CD4-positive, alpha-beta T cell treated with Interleukin-1 beta for 1 hour (primary cell): ENCODE results near the gene MLC1.

ENCODE experiments used
- DNase-seq, 2 donors: peaks; one replicate each; pipeline ENCODE4 v3.0.0-alpha.2; 2020 to 2022

MLC1 gene

DNA sequence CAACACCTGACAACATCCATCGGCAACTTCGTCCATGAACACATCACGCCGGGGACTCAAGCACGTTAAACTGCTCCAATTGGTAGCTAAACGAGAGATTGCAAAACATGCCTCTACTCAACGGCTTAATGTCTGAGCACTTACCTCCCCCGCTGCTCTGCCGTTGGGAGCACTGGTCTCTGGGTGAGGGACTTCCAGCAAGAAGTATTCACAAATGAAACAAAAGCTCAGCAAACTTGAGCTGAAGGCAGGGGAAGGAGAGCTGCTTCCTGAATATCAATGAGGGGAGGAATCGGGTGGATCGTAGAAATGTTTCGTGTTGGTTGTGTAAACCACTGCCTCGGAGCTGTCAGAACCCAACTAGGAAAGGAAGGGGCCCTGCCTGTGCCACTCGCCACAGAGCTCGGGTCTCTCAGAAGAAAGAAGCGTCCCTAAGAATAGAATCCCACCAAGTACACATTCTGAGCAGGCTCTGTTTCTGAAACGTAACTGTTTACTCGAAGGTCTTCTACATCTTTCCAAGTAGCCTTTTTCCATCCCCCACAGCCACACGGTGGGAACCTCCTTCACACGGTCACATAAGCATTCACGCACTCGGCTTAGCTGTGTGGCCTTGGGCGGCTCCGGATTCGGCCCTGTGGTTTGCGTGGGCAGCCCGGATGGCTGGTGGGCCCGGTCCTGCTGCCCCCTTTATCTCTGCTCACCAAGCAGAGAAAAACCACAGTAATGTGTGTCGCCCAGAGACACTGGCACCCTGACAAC lies at the start of gene MLC1:
Gene MLC1, minus strand, starts transcription at position 216 of the 762 bp plus-strand sequence. CDS start 524 bp downstream, outside the sequence.
- peak; percentile 11 to 15 for DNase-seq

DNA sequence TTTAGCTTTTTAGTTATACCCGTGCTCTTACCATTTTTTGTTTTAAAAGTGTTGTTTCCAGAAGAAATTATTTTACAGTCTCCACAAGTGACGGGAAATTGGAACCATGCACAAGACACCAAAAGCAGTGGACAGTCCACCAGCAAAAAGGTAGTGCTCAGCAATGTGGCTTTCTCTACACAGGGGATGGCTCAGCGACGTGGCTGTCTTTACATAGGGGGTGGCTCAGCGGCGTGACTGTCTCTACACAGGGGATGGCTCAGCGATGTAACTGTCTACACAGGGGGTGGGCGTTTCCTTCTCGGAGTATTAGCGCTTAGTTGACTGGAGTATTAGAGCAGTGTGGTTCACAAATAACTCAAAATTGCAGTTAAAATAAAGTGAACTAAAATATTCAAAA lies 49.3 kb upstream of the MLC1 start:
- DNase-seq: no peak

DNA sequence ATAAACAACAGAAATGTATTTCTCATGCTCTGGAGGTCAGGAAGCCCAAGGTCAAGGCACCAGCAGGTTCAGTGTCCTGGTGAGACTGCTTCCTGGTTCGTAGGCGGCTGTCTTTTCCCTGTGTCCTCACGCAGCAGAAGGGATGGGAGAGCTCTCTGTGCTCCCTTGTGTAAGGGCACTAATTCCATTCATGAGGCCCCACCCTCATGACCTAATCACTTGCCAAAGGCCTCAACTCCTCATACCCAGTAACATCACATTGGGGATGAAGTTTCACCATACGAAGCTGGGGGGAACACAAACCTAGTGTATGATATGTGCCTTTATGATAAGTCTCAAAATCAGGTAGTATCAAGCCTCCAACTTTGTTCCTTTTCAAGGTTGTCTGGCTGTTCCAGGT lies 46.7 kb upstream of the MLC1 start:
- DNase-seq: no peak

DNA sequence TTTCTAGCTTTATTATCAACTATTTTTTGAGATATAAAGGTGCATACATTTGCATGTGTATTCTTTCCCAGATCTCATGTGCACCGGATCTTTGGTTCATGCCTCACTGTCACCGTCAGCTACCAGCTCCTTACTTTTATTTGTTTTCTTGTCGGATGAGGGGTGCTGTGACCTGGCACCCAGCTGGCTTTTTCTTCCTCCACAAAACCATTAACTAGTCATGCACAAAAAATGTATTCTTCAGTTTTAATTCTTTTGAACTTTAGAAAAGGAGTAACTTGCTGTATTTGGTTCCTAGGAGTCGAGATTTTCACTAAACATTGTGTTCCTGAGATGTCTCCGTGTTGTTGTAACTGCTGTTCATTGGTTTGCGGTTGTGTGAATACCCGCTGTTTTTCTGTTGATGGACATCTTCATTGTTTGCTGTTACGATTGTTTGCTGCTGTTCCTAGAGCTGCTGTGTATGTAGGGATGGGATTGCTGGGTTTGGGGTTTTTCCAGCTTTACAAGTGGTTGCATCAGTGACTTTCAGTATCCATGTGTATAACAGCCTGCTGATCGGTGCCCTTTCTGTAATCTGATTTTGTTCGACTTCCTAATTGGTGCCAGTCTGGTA lies 44.0 kb upstream of the MLC1 start:
- no peak for DNase-seq

DNA sequence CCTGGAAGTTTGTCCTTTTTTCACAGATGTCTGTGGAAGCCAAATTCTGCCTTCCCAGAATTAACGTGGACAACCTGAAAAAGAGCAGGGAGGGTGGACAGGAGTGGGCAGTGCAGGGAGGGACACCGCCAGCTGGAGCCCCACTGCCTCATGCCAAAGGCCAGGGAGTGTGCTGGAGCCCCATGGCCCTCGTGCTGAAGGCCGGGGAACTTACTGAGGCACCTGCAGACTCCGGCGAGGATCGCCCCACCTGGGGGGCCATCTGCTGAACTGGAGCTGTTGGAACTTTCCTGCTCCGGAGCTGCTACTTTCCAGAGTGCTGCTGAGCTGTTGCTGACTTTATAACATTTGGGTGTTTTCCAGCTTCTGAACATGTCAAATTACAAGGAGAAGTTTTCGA lies 39.8 kb upstream of the MLC1 start:
- no peak for DNase-seq

DNA sequence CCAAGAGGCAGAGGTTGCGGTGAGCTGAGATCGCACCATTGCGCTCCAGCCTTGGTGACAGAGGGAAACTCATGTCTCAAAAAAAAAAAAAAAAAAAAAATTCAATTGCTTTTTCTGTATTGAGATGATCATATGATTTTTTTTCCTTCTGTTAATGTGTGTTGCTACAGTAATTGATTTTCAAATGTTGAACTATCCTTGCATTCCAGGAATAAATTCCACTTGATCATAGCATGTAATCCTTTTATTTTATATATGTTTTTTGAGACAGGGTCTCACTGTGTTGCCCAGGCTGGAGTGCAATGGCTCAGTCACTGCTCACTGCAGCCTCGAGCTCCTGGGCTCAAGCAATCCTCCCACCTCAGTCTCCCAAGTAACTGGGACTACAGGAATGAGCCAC lies 37.9 kb upstream of the MLC1 start:
- DNase-seq: no peak

DNA sequence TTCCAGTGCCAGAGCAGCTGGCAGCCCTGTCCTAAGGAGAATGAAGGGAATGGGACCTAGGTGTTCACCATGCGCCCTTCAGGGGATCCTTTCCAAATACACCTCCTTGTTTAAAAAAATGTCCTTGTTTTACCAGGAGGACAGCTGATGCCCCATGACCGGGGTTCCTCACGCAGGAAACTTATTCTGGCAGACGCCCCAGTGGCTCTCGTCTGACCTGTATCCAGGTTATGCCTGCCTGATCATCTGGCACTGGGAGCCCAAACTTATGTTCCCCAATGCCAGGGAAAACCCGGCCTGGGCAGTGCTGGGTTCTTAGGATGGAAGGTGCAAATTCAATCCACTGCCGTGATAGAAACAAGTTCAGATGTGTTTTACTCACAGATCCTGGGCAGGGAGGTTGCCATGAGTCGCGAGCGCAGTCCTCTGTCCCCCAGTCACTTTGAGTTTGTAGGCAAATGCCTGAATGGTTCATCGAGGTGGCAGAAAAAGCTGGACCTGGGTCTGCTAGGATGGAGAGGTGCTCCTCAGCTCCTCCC lies 36.0 kb upstream of the MLC1 start:
- DNase-seq: no peak

DNA sequence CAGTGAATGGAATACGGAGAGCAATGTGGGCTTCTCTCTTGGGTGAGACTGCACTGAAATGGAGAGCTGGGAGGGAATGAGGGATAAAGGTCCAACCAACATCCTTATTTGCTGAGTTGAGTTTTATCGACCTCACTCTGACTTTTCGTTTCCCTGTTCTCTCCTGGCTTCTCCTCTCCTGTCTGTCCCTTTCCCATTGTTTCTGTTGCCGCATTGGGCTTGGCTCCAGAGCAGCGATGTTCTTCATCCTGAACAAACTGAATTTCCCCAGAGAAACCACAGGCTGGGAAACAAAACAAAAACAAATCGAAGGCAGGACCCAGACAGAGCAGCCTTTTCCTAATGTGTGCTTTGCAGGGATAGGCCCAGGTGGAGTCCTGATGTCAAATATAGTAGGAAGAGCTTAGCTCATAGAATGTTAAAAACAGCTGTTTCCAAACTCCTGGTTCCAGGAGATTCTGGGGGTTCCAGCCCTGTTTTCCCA lies 34.6 kb upstream of the MLC1 start:
- DNase-seq: no peak

DNA sequence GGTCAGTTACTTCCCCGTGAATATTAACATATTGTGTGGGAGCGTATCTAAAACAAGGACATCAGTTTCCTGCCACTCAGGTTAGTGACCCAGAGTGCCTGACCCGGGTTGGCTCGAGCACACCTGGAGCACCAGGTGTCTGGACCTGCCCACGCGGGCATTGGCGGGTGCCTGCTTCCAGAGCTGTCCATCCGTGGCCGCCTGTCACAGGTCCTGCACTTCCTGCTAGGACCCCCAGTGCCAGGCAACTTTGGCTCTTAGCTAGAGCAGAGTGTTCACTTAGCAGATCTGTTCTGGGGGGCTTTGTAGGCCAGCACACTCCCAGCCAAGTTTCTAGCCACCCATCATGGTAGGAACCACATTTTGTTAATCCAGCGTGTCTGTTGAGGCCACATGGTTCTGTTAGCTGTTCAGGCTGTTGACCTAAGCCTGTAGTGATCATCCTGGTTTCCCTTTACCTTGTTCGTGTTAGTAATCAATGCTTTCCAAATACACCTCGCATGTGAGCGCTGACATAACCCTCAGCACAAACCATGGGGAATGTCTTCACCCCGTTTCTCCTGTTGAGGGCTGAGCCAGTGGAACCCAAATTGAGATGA lies 34.0 kb upstream of the MLC1 start:
- no peak for DNase-seq

DNA sequence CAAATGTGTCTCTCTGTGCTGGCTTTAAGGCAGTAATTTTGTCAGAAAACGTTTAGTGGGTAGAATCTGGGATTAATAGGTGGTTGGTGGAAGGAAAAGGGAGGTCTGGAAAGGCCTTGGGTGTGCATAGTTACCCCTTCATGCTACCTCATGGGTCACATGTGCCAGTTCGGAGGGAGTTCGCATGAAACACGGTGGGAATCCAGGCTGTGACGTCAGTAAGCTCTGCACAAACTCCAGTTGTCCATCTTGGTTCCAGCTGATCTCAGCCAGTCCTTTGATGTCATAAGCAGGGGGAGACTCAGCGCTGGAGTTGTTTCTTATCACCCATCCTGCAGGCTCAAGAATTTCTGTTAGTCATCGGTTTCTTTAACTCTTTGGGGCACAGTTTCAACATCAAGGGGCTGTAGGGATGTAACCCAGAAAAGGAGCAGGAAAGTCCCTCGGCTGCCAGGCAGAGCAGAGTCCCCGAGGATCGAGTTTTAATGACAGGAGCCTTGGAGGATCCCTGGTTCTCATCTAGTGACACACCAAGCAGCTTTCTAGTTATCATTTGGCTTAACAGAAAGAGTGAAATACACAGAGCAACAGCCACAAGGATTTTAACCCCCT lies 33.4 kb upstream of the MLC1 start:
- no peak for DNase-seq

DNA sequence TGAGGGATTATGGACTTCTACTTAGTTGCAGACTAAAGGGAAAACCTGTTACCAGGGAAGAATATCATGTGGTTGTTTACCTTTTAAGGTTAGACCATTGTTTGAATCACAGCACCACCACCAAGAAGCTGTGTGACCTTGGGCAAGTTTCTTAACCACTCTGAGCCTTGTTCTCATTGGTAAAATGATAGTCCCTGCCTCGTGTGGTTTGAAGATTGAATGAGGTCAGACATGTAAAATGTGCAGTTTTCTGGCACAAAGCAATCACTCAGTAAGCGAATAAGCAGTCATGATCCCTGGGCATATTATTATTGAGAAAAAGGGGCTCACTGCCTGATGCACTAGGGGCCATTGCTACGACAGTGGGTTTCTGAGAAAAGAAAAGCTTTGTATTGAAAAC lies 32.9 kb upstream of the MLC1 start:
- DNase-seq: no peak

DNA sequence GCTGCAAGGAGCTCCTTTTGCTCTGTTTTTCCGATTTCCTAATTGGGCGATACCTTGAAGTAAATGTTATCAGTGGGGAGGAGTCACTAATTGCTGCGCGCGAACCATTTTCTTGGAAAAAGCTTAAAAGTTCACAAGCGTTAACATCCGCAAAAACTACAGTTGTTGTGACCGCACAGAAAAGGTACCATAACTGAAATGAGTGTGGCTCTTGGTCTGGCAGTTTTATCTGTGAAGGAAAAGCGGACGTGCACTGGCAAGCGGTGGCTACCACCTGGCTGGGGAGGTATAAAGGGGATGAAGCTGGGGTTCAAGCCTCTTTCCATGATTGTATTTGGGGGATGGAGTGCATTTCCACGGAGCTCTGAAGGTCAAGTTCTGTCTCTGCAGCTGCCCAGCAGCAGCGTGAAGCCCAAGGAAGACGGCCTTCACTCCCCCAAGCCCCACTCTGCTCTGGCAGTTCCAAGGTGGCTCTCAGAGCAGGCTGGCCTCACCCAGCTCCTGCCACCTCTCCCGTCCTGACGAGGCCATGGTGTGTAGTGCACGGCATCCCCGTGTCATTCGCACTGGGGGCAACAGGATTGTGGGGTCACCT lies 32.0 kb upstream of the MLC1 start:
- DNase-seq: no peak

DNA sequence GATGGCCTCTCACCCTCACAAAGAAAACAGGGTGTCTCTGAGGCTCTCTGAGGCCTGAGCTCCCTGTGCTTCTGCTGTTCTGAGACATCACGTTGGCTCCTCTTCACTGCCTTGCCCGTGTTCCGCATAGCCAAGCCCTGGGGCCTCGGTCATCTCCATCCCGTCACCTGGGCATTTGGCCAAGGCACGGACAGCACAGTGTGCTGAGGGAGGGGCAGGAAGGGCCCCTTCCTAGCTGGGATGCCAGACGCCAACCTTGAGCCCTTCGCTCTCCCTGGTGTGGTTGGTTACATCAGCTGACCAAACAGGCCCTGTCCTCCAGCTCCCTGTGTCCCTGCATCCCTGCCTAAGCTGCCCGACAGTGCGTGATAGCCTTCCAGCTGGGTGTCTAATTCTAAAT lies 30.5 kb upstream of the MLC1 start:
- DNase-seq: no peak

DNA sequence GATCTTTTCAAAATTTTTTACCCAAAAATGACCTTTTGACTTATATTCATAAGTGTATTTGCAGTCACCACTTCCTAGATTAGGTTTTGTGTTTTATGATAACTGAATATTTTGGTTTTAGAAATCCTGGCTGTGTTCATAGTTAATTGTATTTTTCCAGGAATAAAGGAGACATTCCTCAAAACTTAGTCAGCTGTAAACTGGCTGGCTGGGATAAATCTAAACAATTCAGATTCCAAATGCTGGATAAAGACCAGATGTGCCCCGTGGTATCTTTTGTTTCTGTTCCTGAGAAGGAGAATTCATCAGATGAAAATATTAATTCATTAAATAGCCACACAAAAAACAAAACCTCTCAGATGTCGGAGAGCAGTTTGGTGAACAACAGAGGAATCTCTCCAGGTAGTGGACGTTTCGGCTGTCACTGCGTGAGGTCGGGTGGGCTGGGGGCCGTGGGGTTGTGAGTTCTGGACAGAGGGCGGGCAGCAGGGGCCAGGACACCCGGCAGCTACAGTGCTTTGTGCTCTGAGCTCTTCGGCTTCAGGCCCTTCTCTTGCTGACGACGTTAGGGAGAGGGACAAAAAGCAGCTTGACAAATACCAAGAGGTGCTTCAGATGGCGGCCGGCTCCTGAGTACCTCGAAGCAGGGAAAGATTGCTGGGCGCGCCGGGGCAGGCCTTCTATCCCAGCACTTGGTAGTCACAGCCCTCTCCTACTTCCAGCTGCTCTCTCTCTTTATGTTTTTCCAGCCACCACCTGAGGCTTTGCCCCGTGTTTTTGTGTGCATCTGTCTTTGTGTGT lies 29.2 kb upstream of the MLC1 start:
- no peak for DNase-seq

DNA sequence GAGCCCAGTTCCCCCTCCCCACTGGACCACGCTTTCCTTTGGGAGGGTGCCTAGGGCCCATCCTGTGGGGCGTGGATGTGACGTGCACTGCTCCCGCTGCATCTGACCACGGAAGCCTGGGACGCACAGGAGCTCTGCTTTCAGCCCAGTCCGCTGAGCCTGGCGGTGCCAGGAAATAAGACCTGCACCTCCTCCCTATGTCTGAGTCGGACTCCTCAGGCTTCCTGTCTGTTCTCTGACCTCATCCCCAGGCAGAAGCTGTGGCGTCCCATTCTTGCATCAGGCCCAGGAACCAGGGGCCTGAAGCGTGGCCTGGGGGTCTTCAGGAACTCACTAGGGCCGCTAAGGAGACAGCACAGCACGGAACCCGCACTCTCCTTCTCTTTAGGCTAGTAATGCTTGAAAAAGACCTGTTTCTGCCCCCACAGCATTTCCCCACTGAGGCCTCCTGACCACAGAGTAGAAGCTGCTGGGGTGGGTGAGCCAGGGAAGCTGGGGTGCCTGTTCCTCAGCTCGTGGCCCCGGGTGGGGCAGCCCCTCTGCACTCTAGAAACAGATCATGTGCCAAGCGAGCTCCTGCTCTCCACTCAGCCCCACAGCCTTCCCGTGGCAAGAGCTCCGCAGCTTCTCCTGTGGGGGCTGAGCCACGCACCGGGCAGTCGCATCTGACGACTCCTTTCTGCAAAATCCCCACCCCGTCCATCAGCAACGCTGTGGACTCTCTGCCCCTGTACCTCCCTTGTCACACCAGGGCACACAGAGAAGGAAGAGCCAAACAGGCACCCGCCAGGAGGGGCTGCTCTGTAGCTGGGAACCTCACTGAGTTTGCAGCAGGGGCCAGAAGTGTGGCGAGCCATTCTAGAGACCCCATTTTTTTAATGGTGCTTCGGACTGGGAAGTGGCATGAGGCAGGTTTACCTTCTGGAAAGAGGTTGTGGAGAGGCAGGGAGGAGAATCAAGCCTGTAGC lies 27.2 kb upstream of the MLC1 start:
- DNase-seq: peak in 1 of 2 donors; percentile 2

DNA sequence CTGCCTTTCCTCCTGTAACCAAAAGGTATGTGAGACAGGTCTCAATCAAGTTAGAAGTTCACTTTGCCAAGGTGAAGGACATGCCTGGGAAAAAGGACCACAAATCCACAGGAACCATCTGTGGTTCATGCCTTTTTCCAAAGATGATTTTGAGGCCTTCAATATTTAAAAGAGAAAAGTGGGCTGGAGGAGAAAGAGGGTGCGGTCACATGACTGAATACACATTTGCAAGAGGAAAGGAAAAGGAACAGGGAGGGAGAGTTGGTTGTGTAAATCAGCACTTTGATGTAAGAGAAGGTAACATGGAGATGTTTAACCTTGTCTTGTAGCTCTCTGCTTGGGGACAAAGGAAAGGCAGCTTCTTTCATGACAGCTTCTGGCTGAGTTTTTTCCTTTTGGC lies 25.8 kb upstream of the MLC1 start:
- DNase-seq: no peak

DNA sequence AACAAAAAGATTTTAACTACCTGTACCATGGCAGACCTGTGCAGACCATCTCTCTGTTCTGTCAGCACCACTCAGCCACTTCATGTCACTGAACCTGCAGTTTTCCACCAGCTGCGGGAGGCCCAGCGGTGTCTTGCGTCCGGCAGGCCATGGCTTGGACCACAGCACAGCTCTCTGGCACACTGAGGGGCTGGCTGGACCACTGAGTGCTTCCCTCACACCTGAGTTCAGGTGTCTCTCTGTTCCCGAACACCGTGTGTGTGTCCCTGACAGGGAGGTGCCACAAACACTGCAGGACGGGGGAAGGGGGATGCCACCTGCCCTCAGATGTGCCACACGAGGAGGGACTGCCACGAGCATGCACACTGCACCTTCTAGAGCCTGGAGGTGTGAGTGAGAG lies 22.3 kb upstream of the MLC1 start:
- no peak for DNase-seq

DNA sequence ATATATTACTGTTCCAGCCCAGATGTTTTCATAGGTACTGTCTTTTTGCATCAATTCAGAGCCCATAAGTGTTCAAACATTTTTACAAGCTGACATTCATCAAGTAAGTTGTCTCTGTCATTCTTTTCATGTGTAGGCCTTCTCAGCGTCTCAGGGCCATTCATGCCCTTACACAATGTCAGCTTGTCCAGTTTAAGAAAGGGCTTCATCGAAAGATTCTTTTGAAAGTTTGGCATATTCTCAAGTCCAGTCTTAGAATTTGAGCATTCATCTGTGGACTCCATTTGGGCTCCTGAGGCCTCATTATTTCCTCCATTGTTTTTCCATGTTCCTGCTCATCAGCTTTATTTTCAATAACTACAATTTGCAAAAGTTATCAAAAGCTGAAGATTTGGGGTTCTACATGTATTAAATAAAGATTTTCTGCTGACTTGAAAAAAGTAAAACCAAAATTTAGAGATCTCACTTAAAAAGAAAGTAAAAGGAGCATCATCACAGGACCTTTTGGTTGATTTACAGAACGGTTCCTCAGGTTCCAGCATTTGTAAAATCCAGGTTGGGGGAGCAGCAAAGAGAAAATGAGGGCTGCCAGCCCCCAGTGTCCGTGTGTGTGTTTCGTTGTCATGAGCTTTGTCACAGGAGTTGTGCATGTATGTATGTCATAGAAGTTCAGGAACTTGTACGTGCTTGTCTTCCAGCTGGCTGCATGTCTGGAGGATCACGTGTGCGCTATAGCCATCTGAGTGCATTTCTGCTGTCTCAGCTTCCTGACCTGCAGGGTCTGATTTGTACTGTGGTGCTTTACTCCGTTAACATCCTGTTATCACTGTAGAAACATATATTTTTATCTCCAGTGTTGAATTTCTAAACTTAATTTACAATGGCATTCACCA lies 20.2 kb upstream of the MLC1 start:
- DNase-seq: peak in 1 of 2 donors; percentile 5

DNA sequence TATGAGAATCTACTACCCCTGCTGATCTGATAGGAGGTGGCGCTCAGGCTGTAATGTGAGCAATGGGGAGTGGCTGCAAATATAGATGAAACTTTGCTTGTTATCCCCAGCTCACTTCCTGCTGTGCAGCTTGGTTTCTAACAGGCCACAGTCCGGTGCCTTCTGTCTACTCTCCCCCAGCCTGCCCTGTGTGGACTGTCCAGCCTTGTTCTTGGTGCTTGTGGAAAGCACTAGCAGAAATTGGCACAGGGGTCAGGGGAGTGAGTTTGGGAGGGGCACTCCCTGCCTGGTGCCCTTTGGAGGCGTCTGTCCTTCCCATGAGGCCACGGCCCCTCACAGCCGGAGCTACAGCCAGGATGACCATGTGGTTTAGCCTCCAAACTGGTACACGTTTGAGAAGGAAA lies 18.9 kb upstream of the MLC1 start:
- no peak for DNase-seq

DNA sequence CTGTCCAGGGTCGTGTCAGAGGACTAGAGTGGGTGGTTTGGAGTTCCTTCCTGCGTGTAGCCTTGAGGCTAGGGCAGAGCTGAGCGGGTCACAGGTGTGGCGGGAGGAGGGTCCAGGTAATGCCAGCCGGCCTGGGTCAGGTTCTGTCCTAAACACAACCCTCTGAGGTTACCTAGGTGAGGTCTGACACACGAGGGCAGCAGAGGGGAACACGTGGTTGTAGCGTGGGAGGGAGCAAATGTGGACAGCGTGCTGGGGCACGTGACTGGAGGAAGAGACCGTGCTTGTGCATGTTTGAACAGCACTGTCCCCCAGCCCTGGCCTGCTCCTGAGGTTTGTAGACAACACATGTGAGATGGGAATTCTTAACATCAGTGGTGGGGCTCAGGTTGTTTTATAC lies 17.7 kb upstream of the MLC1 start:
- DNase-seq: no peak
